Upper lobe of left lung (tissue), 4 donors: ENCODE results near the gene PRKG1.

Source experiments
- POLR2A ChIP-seq, 4 donors: fragments of 450-650 bp; IDR thresholded peaks; one replicate each; pipeline ENCODE4 v1.5.1; 2016 to 2017; ENCODE audit warnings: antibody characterized with exemption in 4 of 4, mild to moderate bottlenecking in 2 of 4
- TF ChIP-seq, protein P1 (sequence below), 6 experiments: fragments of 450-650 bp in 4 of 6; fragments of 200-600 bp in 2 of 6; sonication (generic) in 2 of 6; IDR thresholded peaks; one replicate each; pipeline ENCODE4 v1.5.1; 2016 to 2019; ENCODE audit warnings: antibody characterized with exemption in 6 of 6

DNA sequence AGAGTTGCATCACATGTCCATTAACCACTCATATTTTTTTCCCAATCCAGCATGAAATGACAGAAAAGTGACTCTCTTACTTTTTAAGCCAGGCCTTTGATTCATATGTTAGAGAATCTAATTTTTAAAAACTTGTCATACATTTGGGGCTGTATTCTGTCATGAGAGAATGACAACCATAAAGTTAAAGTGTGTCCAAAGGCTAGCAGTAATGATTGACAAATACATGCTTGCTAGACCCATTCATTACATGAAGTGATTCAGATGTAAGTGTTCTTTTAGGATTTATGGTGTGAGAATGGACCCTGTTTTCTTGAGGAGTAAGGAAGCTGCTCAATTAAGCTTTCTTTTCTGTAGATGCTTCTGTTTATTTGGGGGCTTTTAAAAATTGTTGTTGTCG lies 549.7 kb downstream of the PRKG1 start:
- TF ChIP-seq, protein P1, sequence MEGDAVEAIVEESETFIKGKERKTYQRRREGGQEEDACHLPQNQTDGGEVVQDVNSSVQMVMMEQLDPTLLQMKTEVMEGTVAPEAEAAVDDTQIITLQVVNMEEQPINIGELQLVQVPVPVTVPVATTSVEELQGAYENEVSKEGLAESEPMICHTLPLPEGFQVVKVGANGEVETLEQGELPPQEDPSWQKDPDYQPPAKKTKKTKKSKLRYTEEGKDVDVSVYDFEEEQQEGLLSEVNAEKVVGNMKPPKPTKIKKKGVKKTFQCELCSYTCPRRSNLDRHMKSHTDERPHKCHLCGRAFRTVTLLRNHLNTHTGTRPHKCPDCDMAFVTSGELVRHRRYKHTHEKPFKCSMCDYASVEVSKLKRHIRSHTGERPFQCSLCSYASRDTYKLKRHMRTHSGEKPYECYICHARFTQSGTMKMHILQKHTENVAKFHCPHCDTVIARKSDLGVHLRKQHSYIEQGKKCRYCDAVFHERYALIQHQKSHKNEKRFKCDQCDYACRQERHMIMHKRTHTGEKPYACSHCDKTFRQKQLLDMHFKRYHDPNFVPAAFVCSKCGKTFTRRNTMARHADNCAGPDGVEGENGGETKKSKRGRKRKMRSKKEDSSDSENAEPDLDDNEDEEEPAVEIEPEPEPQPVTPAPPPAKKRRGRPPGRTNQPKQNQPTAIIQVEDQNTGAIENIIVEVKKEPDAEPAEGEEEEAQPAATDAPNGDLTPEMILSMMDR (IDR thresholded peaks at IDR 0.05), result no peak
- no peak for TF ChIP-seq POLR2A (IDR thresholded peaks at IDR 0.05)
